Inflammatory macrophage treated with lipopolysaccharide for 4 hours (primary cell): ENCODE measurements around the gene MMEL1.

ENCODE experiments used
- DNase-seq: peaks from one replicate; pipeline ENCODE4 v3.0.0-alpha.2; 2020

Gene MMEL1

DNA sequence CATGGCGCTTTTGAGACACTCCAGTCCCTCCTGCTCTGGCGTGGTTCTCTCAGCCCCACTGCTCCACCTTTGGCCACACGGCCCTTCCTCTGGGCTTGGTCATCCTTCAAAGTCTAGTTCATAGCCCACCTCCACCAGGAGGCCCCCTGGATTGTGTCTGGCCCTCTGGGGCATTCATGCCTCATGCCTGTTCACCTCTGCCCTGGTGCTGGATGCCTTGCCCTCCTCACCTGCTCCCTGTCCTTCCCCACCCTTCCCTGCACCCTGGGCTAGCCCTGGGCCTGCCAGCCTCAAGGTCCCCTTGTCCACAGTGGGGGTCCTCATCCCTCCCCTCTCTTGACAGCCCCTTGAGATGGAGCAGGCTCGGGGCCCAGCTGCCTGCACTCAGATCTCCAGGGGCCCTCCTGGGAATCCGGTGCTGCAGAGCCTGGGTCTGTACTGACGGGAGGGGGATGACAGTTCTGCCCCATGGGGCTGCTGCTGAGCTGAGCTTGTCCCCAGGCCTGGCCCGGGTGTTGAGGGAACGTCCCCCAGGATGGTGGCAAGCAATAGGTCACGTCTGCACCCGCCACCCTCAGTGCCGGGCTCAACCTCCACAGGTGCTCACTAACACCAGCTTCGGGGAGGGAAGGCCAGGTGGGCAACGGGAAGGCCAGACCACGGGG lies 27.8 kb downstream of the MMEL1 start:
- no peak for DNase-seq

GRCh38 chr1:2604156-2604843 lies 28.5 kb downstream of the MMEL1 start:
- no peak for DNase-seq

DNA sequence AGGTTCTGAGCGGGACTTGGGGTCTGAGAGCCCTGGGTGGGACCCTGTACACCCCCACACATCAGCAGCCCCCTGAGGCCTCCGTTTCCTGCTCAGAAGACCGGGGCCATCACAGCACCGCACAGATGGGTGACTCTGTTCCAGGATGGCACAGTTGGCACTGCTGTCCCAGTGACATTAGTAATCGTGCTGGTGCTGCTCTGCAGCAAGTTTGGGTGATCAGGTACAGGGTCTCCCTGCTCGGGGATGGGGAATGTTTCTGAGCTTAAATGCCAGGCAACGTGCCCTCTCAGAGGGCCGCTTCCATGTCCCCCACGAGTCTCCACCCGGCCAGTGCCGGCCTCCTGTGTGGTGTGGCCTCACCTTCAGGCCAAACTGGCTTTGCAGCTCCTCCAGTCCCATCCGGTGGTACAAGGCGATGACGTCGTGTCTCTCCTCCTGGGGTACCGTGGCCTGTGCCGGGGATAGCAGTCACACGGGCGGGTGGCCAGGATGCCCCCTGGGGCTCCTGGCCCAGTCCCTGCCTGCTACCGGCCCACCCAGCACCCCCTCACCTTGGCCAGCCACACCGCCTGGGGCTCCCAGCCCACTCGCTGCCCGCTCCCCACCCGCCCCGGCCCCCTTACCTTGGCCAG lies 29.2 kb downstream of the MMEL1 start:
- DNase-seq: no peak

DNA sequence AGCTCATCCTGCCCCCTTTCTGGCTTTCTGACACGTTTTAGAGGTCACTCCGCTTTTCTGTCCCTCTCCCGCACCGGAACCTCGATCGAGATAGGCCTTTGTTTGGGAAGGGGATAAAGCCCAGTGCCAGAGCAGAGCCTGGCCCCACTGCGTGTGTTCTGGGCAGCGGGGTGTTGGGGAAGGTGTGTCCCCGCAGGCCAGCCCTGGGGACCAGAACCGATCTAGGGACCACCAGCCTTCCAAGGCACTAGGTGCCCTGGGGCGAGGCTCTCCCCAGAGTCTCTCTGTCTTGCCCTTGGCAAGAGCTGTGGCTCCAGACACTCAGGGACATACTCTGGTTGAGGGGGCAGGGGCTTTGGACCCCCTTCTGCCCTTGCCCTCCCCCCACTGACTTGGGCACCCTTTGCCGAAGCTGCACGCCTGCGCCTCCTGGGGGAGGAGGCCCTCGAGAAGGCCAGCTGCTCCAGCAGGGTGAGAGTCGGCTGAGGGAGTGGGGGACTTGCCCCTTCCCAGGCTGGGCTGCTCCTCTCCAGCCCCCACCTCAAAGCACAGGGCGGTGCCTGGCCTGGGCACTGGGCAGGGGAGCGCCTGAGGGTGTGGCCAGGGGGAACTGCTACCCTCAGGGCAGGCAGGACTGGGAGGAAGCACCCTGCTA lies 29.8 kb downstream of the MMEL1 start:
- DNase-seq: no peak

DNA sequence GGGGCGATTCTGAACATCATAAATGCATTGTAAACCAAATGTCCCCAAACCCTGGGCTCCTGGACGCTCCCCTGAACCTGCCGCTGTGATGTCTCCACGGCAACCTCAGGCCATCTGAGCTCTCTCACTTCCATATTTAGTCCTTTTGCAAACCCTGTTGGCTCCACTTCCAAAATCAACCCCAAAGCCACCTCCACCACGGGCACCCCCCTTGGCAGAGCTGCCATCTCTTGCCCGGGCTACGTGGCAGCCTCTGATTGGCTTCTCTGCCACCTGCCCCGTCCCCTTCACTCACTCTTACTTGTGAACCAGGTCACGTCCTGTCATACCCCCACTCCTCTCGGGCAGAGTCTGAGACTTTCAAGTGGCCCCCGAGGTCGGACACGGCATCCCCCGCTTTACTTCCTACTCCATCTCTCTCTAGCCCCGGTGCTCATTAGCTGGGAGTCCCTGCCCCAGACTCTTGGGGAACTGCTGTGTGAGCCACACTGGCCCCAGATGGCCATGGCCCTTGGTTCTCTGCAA lies 30.4 kb downstream of the MMEL1 start:
- DNase-seq: no peak

- DNase-seq: no peak
Observed at GRCh38 chr1:2601721-2602303, 31.0 kb downstream of the MMEL1 start.

GRCh38 chr1:2598329-2598931 lies 34.4 kb downstream of the MMEL1 start:
- no peak for DNase-seq

DNA sequence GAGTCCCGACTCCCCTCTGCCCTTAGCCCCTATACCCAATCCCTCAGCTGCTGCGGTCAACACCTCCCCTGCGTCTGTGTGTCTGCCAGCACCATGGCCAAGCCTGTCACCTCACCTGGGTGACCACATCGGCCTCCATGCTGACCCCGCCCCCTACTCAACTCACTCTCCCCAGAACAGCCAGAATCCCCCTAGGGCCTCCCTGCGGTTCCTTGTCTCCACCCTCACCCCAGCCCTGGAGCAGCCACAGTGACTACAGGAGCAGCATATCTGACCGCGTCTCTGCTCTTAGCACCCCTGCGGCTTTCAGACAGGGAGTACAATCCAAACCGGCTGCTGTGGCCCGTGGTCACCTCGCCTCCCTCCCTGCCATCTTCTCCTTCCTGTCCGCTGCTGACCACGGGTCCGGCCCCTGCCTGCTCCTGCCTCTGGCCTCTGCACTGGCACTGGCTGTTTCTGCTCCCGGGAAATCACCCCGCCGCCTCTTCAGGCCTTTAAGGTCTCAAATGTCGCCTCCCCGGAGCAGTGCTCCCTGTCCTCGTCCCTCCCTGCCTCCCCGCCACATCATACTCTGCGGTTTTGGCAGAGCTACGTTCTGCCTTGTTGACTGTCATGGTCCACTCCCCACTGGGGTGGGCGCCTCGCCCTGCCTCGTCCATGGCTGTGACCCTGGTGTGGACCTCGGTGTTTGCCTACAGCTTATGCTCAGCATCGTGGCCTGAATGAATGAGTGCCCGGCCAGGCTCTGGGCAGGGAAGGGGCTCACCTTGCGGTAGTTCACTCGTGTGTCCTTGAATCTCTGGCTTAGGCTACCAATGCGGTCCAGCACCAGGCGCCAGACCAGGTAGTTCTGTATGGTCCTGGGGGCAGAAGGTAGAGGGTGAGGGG lies 35.1 kb downstream of the MMEL1 start:
- DNase-seq: no peak

DNA sequence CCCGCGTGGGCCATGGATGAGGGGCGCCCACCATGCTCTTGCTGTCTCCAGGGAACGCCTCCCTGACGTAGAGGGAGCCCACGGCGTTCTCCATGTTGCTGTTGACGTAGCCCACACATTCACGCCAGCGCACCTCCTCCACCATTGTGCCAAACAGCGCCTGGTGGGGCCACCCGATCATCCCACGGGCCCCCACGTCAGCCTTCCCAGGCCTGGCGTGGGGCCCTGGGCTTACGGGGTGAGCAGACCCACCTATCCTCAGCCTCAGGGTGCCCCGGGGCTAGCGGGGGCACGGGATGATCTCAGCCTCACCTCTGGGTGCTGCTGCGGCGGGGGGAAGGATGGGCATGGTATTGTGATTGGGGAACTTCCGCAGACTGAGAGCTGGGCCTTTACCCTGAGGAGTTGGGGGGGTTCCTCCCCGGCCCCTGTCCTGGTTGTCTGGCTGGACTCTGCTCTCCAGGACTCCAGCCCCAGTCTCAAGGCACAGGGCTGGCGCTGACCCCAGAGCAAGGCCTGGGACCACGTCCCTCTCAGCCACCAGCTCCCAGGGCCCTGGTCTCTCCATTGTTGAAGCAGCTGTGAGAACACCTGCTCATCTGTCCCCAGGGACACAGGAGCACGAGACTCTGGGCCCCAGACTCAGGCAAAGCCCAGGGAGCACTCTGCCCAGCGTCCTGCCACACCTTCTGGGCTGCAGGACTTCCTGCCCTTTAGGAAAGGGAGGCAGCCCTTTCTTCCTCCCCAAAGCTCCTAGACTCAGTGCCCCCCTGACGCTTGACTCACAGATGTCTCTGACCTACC lies 36.1 kb downstream of the MMEL1 start:
- DNase-seq: no peak

DNA sequence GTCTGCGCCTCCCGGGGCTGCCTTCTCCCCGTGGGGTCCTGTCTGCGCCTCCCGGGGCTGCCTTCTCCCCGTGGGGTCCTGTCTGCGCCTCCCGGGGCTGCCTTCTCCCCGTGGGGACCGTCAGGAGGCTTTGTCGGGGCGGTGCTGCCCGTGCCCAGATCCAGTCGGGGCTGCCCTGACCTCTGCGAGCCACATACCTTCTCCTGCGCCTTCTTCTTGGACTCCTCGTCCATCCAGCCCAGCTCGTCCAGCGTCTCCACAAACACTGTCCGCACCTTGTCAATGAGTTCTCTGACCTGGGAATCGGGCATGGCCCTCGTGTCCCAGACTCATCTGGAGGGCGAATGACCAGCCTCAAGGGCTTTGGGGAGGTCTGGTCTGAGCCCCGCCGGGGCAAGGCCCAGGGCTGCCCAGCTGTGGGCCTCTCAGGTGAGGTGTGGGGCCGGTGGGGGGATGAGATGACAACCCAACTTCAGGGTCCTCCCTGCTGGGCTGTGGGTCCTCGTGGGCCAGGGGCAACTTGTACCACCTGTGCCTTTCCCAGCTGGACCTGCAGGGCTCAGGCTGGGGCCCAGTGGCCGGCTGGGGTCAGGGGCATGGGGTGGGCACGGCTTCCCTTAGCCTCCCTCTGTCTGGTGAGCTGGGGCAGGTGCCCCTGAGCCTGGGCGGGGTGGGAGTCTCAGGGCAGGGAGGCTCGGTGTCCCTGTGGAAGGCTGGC lies 36.8 kb downstream of the MMEL1 start:
- no peak for DNase-seq

GRCh38 chr1:2595261-2595811 lies 37.5 kb downstream of the MMEL1 start:
- DNase-seq: no peak

DNA sequence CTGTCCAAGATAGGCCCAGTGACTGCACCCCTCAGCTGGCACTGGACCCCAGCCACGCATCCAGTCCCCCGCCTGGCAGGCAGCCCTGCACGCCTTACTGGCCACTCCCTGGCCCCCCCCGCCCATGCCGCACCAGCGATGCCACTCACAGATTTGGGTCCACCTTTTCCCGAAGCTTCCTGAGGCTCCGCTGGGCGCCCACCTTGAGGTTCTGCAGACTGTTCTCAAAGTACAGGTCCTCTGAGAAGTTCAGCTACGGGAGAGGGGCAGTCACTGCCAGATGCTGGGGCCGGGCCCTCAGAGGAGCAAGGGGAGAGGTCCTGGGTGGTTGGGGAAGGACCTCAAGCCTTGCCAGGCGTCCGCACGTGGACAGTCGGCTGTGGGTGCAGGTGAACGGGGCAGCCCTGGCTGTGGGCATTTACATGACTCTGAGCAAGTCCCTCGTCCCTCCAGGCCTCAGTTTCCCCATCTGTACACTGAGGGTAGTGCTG lies 38.1 kb downstream of the MMEL1 start:
- no peak for DNase-seq

DNA sequence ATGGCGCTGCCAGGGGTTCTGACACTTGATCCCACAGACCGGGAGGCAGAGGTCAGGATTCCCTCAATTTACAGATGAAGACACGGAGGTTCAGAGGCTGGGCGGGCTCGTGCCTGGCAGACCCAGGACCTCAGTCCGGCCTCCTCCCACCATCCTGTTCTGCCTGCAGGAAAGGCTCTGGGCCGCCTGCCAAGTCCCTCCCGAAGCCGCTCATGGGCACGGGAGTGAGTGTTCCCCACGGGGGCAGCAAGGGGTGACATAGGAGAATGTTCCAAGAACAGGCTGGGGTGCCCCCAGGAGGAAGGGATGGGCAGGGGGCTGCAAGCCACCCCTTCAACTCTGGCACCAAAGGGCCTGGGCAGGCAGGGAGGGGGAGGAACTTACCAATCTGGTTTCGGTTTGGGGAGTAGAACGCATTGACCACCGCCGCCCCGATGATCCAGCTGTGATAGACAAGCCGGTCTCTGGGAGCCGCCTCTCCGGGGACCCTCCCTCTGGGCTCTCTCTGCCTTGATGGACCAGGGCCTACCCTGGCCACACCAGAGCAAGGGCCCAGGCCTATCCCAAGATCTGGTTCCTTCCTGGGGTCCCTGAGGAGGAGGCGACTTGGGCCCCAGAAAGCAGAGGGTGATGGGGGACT lies 38.7 kb downstream of the MMEL1 start:
- no peak for DNase-seq

DNA sequence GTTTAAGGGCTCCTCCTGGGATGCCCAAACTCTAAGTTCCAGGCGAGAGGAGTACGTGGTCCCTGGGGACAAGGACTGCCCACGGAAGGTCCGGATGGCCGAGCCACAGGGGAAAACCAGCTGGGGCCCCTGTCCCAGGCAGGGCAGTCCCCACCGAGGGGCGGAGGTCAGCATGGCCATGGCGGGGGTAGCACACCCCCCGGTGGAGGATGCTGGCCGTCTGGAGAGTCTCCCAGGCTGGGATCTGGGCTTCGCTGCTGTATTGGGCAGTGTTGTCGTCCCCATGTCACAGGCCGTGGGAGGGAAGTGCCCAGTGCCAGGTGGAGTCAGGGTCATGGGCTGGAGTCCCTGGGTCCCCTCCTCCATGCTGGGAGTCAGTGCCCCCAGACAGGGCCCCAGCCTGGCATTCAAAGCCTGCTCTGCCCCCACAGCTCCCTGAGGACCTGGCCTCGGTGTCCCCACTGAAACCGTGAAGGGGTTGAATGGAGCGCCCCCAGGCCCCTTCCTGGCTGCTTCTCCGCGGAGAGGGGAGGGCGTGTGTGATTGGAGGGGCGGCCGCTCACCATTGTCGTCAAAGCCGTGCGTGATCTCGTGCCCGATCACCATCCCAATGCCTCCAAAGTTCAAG lies 39.5 kb downstream of the MMEL1 start:
- DNase-seq: no peak

DNA sequence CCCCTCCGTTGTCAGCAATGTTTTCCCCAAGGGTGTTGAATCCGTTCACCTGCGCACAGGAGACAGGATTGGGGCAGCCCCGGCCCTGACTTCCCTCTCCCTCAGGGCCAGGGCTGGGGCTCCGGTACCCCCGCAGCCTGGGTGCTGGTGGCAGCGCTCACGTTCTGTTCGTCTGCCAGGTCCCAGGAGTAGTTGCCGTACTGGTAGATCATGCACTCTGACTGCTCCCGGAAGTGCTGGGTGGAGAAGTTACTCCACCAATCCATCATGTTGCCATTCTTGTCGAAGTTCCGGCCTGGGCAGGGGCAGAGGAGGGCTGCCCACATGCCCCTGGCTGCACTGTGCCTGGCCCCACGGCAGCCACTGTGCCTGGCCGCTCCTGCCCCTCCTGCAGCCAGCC lies 40.1 kb downstream of the MMEL1 start:
- DNase-seq: no peak

GRCh38 chr1:2591581-2592261 lies 41.1 kb downstream of the MMEL1 start:
- no peak for DNase-seq

- no peak for DNase-seq
Observed at GRCh38 chr1:2591233-2591580, 41.6 kb downstream of the MMEL1 start.
